M059J (cell line): ENCODE data around the gene UBL5. TPM values are rescaled to one million over a fixed set of nuclear protein-coding genes. Genes with fewer than 3 reads are reported as not detected.

Experiments
- DNase-seq: peaks from one replicate; pipeline ENCODE4 v3.0.0-alpha.2; 2012; ENCODE audit warnings: low read depth
- total RNA-seq: library from RNA; depleted of rRNA; stranded (reverse); fragments of >200 nt; shearing (Covaris generic); gene quantifications from 2 replicates; pipeline ENCODE4 v1.2.3, GENCODE V29; 2014

Gene UBL5
- total RNA-seq, 1 experiment from 2014 or later: 601 TPM

GRCh38 chr19:9854282-9854846 is 26.6 kb downstream of the UBL5 start:
- DNase-seq: no peak

GRCh38 chr19:9856609-9857008 is 28.9 kb downstream of the UBL5 start:
- no peak for DNase-seq

- no peak for DNase-seq
These were observed 29.5 kb downstream of the UBL5 start for GRCh38 chr19:9857076-9857721.

- no peak for DNase-seq
These were observed 30.4 kb downstream of the UBL5 start for GRCh38 chr19:9857920-9858746.

- DNase-seq: no peak
These were observed 31.0 kb downstream of the UBL5 start for GRCh38 chr19:9858766-9859165.

- DNase-seq: no peak
These were observed 32.7 kb downstream of the UBL5 start for GRCh38 chr19:9860407-9860806.

- no peak for DNase-seq
These were observed 33.8 kb downstream of the UBL5 start for GRCh38 chr19:9861503-9861902.

- DNase-seq: no peak
These were observed 35.2 kb downstream of the UBL5 start for GRCh38 chr19:9862938-9863337.

GRCh38 chr19:9863759-9864158 is 36.0 kb downstream of the UBL5 start:
- DNase-seq: no peak

- no peak for DNase-seq
These were observed 38.2 kb downstream of the UBL5 start for GRCh38 chr19:9865732-9866501.

GRCh38 chr19:9868983-9869617 is 41.4 kb downstream of the UBL5 start:
- DNase-seq: no peak

GRCh38 chr19:9871626-9872338 is 44.1 kb downstream of the UBL5 start:
- no peak for DNase-seq

- no peak for DNase-seq
These were observed 45.0 kb downstream of the UBL5 start for GRCh38 chr19:9872618-9873242.

GRCh38 chr19:9875031-9875627 is 47.4 kb downstream of the UBL5 start:
- no peak for DNase-seq

GRCh38 chr19:9875796-9876195 is 48.1 kb downstream of the UBL5 start:
- DNase-seq: no peak

GRCh38 chr19:9877780-9878510 is 50.2 kb downstream of the UBL5 start:
- DNase-seq: peak; percentile 60

- peak; percentile 38 for DNase-seq
These were observed 50.9 kb downstream of the UBL5 start for GRCh38 chr19:9878511-9879196.
